ENCODE results near the gene PIP5K1C. TPM values are rescaled to one million over a fixed set of nuclear protein-coding genes. Genes with fewer than 3 reads are reported as not detected.

The PIP5K1C gene
- polyA plus RNA-seq, 2 of the 4 experiments (the other 2 are of a cell fraction): 2.6 to 9.3 TPM

DNA sequence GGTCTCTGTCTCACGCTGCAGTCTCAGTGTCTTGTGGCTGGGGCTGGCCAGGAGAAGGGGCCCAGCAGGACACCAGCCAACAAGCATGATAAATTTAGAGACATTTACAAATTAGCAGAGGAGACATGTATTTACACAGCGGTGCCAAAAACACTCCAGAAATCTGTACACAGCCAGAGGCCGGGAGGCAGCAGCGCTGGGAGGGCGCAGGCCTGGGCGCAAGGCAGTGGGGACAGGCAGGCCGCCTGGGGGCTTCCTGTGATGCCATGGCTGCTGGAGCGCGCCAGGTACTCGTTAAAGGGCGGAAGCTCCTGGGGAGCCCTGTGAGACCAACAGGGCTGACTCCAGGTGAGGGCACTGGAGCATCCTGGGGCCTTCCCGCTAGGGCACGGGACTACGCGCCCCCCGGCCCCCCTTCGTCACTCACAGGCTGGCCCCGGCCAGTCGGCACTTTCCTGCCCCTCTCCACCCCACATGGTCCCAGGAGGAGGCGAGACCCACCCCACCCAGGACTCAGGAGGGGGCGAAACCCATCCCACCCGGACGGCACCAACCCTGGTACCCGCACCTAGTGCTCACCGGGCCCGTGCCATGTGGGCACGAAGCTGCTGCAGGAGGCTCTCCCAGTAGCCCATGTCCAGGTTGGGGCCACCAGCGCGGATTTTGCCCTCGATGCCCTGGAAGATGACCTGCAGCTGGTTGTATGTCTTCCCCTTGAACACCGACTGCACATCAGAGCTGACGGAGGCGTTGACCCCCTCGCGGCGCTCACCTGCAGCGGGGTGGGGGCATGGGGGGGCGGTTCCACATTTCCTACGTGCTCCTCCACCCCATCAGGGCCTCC is 86.2 kb downstream of the PIP5K1C start:
- Histone ChIP-seq H3K27ac (no peak overlapping the region), H3K4me1 (no peaks in the 10 kb centered on the region), H3K4me2 (no peak overlapping the region), H3K9me3 (no peaks in the 10 kb centered on the region), H3K4me3 (no peak overlapping the region)
- ChIA-PET POLR2A (no interaction called here), CTCF (interaction anchor here (0.6 to 1.3 kb wide), 2 partner anchors 13 to 309 kb away, joined by 3 read pairs; no protein-coding TSS in a partner anchor)
- TF ChIP-seq PHF8 (IDR thresholded peaks at IDR 0.05; ENCODE audit: borderline replicate concordance, low read depth): no peak
- no peak for TF ChIP-seq HOXB5 (CRISPR knock-in tag; IDR thresholded peaks at IDR 0.05)
- TF ChIP-seq EHF (CRISPR knock-in tag; IDR thresholded peaks at IDR 0.05): no peak
- no peak for TF ChIP-seq TP53 (CRISPR knock-in tag; IDR thresholded peaks at IDR 0.05)
- TF ChIP-seq, protein P1, sequence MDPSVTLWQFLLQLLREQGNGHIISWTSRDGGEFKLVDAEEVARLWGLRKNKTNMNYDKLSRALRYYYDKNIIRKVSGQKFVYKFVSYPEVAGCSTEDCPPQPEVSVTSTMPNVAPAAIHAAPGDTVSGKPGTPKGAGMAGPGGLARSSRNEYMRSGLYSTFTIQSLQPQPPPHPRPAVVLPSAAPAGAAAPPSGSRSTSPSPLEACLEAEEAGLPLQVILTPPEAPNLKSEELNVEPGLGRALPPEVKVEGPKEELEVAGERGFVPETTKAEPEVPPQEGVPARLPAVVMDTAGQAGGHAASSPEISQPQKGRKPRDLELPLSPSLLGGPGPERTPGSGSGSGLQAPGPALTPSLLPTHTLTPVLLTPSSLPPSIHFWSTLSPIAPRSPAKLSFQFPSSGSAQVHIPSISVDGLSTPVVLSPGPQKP (IDR thresholded peaks at IDR 0.05; ENCODE audit: low read depth, low read length): no peak
- TF ChIP-seq MYC (IDR thresholded peaks at IDR 0.05; ENCODE audit: borderline replicate concordance, low read length): no peak
- TF ChIP-seq, protein P2, sequence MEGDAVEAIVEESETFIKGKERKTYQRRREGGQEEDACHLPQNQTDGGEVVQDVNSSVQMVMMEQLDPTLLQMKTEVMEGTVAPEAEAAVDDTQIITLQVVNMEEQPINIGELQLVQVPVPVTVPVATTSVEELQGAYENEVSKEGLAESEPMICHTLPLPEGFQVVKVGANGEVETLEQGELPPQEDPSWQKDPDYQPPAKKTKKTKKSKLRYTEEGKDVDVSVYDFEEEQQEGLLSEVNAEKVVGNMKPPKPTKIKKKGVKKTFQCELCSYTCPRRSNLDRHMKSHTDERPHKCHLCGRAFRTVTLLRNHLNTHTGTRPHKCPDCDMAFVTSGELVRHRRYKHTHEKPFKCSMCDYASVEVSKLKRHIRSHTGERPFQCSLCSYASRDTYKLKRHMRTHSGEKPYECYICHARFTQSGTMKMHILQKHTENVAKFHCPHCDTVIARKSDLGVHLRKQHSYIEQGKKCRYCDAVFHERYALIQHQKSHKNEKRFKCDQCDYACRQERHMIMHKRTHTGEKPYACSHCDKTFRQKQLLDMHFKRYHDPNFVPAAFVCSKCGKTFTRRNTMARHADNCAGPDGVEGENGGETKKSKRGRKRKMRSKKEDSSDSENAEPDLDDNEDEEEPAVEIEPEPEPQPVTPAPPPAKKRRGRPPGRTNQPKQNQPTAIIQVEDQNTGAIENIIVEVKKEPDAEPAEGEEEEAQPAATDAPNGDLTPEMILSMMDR (IDR thresholded peaks at IDR 0.05): no peak
- no peak for TF ChIP-seq RNF2 (IDR thresholded peaks at IDR 0.05; ENCODE audit: borderline replicate concordance, low read depth)
- no peak for TF ChIP-seq HEYL (CRISPR knock-in tag; IDR thresholded peaks at IDR 0.05)
- TF ChIP-seq MAFK (IDR thresholded peaks at IDR 0.05; ENCODE audit: partially characterized antibody): no peak
- TF ChIP-seq, protein P3, sequence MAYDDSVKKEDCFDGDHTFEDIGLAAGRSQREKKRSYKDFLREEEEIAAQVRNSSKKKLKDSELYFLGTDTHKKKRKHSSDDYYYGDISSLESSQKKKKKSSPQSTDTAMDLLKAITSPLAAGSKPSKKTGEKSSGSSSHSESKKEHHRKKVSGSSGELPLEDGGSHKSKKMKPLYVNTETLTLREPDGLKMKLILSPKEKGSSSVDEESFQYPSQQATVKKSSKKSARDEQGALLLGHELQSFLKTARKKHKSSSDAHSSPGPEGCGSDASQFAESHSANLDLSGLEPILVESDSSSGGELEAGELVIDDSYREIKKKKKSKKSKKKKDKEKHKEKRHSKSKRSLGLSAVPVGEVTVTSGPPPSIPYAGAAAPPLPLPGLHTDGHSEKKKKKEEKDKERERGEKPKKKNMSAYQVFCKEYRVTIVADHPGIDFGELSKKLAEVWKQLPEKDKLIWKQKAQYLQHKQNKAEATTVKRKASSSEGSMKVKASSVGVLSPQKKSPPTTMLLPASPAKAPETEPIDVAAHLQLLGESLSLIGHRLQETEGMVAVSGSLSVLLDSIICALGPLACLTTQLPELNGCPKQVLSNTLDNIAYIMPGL (CRISPR knock-in tag; IDR thresholded peaks at IDR 0.05; ENCODE audit: borderline replicate concordance): no peak
- FAIRE-seq (no peak), ATAC-seq (no peak), DNase-seq (ENCODE audit: low read depth in 1 of 2, low spot score in 1 of 2) (no peak)
- 93% methylated on average over 28 of the region's 39 CpGs for WGBS (ENCODE audit: missing lambda C conversion rate)

DNA sequence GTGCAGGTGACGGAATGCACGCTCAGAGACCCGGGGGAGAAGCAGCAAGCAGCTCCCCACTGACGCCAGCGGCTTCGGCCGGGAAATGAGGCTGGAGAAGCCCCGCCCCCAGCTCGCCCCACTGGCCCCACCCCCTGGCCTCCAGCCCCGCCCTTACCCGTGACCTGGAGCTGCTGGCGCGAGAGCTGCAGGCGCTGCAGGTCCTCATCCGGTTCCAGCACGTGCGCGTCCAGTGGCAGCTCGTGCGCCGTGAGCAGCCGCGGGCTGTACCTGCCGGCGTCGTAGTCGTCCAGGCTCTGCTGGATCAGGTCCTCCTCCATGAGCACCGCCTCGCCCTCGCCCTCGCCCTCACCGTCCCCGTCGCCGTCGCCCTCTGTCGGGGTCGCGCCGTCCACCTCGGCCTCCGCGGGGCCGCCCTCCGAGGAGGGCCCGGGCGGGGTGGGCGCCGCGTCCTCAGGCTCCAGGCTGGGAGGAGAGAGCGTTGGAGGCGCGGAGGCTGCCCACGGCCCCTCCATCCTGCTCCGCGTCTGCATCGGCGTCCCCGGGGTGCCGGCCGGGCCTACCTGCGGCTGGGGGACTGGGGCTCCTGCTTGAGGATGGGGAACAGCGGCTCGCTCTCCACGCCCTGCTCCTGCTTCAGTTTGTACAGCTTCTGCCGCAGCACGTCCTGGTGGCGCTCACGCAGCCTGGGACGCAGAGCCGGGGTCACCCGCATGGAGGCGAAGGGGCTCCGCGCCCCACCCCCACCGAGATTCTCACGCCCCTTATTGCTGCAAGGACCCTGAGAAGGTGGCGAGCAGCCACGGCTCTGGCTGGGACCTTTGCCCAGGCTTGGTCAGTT is 87.1 kb downstream of the PIP5K1C start:
- ChIA-PET CTCF (interaction anchor here (1.3 kb wide), 1 partner anchor 308 kb away, joined by 3 read pairs; no protein-coding TSS in a partner anchor), POLR2A (no interaction called here)
- ATAC-seq: no peak
- 94% methylated on average over 36 of the region's 79 CpGs for WGBS (ENCODE audit: missing lambda C conversion rate)
- no peak overlapping the region for H3K27ac ChIP-seq
- no peak for DNase-seq (ENCODE audit: low read depth in 1 of 2, low spot score in 1 of 2)
- H3K4me3 ChIP-seq: no peak overlapping the region
- no peaks in the 10 kb centered on the region for H3K4me1 ChIP-seq
- H3K9me3 ChIP-seq: no peaks in the 10 kb centered on the region
- no peak for TF ChIP-seq RNF2 (IDR thresholded peaks at IDR 0.05; ENCODE audit: borderline replicate concordance, low read depth)
- no peak for TF ChIP-seq KDM5A (IDR thresholded peaks at IDR 0.05)
- no peak for TF ChIP-seq ZFP36 (IDR thresholded peaks at IDR 0.05; ENCODE audit: borderline replicate concordance, partially characterized antibody)
- no peak for TF ChIP-seq FOSL2 (IDR thresholded peaks at IDR 0.05)
- no peak for TF ChIP-seq FOSL2 (CRISPR knock-in tag; IDR thresholded peaks at IDR 0.05)
- TF ChIP-seq ZSCAN20 (CRISPR knock-in tag; IDR thresholded peaks at IDR 0.05): no peak
- no peak for TF ChIP-seq HOXB5 (CRISPR knock-in tag; IDR thresholded peaks at IDR 0.05)
- TF ChIP-seq EHMT2 (IDR thresholded peaks at IDR 0.05; ENCODE audit: low read depth): no peak
- TF ChIP-seq EHF (CRISPR knock-in tag; IDR thresholded peaks at IDR 0.05): no peak
- TF ChIP-seq JUNB (IDR thresholded peaks at IDR 0.05): no peak
- no peak for TF ChIP-seq RFX5 (IDR thresholded peaks at IDR 0.05)
- no peak for TF ChIP-seq EP300 (IDR thresholded peaks at IDR 0.05)
- TF ChIP-seq FOXS1 (CRISPR knock-in tag; IDR thresholded peaks at IDR 0.05): no peak
- no peak overlapping the region for H3K4me2 ChIP-seq
- FAIRE-seq: no peak

All from A549 (cell line).